Suppressor macrophage (primary cell): ENCODE data around the gene ATG13.

Experiments
- DNase-seq, 4 experiments: peaks; one replicate each; pipeline ENCODE4 v3.0.0-alpha.2; 2020 to 2022

The ATG13 gene

DNA sequence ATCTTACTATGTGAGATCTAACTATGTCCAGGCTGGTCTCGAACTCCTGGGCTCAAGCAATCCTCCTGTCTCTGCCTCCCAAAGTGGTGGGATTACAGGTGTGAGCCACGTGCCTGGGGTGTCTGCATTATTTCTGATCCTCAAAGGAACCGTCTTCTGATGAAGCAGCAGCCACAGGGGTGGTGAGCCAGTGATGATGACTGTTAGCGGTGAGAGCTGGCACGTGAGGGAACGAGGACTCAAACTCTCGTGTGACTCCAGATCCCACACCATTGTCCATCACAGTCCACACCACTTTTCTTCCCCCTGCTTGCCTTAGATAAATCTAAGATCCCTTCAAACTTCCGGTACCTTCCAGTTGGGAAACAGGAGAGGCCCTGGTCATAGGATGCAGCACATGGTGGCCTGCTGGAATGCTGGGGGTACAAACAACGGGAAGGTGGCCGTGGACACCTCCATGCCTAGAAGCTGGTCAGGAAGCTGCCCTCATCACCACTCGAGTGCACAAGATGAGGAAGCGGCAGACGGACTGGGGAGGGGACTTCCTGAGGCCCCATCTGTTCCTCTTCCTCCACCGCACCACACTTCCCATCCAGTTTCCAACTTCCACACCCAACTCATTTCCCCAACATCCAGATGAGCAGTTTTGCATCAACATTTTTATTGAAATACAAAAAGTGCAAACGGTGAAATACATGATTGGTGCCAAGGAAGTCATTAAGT, 59.2 kb downstream of the ATG13 start:
- DNase-seq, result peak; percentile 58 to 73 (median 70)

DNA sequence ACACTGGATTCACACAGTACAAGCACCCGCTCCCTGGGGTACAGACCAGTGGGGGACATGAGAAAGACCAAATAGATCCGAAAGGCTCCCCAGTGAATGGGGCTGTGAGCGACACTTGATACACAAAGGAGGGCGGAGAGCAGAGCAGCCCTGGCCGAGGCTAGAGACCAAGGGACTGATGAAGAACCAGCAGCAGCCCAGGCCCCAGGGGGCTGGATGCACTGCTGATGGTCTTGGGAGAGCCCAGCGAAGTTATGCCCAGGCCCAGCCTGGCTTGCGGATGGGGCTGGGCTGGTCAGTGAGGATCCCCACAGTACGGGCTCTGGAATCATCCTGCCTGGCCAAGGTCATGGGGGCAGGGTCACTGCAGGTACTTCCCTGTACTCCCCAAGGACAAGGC, 59.8 kb downstream of the ATG13 start:
- no peak for DNase-seq

DNA sequence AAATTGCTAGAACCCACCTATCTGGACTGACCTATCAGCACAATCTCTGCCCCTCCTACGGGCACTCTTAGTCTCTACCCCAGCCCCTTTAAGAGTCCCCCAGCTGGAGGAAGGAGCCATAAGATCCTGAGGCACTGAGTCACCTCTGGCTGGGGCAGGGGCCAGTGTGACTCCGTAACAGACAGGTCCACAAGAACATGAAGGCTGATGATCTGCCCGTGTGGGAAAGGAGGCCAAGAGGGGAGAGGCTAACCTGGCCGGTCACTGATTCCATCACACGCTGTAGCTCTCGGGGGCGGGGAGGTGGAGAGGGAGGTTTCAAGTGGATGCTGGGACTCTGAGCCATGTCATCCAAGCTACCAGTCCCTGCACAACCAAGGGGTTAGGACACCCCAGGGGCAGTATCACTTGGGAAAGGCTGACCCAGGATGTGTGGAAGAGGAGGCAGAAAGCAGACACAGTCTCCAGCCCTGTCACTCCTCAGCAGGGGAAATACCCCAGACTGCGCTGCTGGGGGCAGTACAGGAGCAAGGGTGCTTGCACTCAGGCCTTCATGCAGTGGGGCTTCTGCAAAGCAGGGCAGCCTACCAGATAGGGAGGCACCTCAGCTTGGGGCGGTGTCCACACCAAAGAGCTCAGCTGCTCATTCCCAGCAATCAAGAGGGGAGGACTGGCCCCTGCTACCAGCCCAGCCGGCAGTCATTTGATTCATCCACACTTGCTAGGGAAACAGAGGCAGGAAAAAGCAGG, 60.8 kb downstream of the ATG13 start:
- no peak for DNase-seq

DNA sequence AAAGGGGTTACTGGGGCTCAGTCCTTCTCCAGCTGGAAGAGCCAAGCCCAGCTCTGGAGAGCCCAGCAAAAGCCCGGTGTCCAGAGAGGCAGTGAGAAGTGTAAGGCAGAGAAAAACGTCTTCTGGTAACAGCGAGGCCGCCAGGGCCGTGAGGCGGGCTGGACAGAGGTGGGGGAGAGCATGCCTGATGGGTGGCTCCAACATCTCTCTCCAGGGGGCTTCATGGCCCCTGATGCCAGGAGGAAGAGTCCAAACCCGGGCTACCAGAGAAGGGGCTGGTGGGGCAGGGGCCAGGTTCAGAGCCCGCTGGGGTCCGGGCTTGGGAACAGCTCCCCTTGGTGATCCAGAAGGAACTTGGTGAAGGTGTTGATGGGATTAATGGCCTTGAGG, 61.4 kb downstream of the ATG13 start:
- no peak for DNase-seq

DNA sequence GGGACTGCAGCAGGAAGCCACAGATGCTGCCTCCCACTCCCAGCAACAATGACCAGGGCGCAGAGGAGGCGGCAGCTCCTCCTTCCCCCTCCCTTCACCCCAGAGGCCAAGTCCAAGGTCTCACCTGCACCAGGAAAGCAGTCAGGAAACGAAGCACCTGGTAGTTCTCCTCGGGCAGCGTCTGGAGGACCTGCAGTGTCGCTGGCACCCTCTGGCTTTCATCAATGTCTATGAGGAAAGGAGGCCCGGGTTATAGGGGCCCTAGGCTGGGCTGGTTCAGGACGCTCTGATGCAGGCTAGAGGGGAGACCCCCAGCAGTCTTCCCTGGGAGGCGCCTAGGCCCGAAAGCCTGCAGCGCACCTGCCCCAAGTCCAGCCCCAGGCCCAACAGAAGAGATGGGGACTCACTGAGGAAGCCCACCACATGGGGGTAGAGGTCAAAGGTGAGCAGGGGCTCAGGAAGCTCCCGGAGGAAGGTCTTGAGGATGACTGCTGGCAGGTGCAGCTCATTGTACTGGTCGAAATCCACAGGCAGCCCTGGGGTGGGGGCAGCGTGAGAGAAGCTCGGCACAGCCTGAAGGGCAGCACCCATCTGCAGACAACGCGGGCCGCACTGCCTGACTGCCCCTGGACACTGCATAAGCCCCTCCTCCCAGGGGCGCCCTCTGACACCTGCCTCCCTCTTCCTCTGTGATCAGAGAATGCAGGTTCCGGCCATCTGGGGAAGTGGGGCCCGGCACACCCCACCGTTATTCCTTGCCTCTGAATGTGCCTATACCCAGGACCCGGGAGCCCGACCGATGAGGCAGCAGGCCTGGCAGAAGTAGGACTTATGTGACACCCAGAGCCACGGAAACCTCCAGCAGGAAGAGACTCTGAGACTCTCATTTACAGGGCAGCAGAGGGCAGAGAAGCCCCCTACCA, 62.1 kb downstream of the ATG13 start:
- DNase-seq, result no peak

DNA sequence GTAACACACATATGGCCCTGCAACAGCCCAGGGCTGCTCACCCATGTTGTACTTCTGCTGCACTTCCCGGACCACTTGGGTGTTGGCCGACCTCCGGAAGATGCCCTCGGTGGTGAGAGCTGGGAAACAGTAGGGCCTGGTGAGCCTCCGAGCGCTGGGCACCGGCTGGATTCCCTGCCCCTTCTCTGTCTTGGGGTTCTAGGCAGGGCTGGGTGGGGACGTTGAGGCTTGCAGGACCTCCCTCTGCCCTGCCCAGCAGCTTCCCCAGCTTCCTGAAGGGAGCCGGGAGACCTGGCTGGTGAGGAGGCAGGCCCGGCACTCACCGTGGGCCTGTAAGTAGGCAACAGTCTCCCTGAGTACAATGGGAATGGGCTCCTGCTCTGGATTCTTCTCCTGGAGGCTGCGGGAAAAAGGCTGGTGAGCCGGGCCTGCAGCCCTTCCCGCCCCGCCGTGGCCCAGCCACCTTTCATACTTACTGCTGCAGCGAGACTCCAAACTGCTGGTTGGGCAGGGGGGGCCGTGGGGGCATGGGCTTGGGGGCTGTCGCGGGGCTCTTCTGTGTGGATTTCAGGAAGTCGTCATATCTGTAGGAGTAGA, 62.9 kb downstream of the ATG13 start:
- no peak for DNase-seq

DNA sequence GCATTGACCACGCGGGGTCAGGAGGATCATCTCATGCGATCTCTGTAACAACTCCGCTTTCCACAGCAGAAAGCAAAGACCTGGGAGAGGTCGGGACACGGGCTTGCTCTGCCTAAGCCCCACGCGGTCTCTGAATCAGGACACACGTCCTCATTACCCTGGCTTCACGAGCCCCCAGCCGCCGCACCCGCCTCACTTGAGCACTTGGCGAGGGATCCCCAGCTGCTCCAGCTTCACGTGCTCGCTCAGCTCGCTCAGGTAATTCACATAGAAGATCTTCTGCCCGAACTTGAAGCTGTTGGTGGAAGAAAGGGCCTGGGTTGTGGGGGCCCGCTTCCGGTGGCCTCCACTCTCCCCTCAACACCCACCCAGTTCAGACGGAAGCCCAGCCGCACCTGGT, 63.5 kb downstream of the ATG13 start:
- no peak for DNase-seq

DNA sequence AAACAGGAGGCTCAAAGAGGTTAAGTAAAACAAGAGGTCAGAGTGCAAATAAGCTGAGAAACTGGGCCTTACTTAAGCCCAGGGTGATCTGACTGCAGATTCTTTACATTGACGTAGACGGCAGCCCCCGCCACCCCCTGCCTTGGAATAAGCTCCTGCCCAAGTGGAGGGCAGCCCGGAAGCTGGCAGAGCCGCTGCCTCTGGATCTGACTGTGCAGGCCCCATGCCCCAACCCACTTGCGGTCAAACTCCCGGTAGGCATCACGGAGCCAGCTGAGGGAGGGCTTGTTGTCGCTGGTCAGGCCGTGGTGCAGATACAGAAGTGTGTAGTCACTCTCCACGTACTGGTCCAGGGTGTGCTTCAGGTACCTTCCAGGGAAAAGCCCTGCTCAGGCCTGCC, 64.5 kb downstream of the ATG13 start:
- no peak for DNase-seq

DNA sequence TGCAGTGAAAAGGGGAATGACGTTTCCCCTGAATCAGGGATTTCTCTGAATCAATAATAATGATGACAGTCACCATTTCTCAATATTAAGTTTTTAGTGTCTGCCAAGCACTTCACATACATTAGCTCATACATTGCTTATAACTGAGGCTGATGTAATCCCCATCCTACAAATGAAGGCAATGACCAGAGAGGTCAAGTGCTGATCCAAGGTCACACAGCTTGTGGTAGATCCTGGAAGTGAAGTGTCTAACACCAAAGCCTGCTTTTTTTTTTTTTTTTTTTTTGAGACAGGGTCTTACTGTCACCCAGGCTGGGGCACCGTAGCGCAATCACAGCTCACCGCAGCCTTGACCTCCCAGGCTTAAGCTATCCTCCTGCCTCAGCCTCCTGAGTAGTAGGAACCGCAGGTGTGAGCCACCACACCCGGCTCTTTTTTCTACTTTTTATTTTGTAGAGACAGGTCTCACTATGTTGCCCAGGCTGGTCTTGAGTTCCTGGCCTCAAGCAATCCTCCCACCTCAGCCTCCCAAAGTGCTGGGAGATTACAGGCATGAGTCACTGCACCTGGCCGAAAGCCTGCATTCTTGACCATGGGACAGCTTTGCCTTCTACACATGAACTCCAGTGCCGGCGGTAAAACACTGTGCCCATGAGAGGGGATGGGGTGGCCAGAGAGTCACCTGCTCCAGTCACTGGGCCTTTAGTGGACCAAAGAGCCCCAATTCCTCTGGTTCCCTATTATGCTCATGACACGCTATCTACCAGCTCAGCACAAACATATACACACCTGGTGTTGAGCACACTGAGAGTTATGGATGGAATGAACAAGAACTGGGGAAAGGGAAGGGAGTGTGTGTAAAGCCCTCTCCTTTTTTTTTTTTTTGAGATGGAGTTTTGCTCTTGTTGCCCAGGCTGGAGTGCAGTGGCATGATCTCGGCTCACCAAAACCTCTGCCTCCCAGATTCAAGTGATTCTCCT, 65.7 kb downstream of the ATG13 start:
- no peak for DNase-seq

DNA sequence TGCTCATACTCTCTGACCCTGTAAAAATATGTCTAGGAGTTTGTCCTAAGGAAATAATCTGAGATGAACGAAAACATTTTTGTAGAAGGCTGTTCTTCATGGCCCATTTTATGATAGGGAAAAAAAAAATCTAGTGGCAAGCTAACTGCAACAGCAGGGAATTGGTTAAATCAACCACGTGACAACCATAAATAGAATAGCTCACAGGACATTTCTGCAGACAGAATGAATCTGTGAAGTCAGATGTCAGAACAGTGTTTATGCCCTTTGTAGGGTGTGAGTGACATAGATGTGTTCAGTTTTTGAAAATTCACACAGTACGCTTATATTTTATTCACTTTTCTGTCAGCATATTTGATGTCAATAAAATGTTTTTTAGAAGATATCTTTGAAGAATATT, 67.0 kb downstream of the ATG13 start:
- peak in 2 of 4 experiments; percentile 25 to 47 for DNase-seq

DNA sequence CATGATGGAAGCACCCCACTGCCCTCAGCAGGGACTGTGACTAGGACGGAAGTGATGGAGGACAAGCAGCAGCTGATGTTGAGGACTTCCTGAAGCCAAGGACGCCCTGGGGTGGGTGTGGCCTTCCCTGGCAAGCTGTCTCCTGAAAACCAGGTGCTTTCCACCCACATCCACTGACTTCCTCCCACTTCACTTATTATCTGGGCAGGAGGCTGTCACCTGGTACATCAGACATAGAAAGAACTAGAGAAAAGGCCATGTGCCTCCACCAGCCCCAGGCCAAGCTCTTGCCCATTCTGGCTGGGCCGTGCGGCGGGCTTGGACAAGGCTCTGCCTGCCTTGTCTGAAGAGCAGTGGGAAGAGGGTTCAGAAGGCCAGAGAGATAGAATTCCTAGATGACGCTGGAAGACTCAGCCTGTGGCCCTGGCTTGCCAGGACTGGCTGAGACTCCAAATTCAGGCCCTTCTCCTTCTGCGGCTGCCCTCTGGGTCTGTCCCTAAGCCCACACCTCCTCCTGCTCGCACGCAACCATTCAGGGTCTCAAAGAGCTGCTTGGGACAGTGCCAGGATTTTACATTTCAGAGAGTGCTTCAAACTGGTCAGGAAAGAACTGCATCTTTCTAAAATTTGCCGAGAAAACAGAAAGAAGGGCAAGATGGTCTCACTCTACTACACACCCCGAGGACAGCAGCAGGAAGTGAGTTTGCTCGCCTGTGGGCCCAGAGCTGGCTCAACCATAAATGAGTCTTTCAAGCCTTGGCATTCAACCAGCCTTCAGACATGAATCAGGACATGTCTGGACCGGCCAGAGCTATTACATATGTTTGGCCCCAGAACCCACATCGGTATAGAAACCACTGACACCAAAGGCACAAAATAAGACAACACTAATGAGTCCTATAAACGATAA, 69.8 kb downstream of the ATG13 start:
- no peak for DNase-seq

DNA sequence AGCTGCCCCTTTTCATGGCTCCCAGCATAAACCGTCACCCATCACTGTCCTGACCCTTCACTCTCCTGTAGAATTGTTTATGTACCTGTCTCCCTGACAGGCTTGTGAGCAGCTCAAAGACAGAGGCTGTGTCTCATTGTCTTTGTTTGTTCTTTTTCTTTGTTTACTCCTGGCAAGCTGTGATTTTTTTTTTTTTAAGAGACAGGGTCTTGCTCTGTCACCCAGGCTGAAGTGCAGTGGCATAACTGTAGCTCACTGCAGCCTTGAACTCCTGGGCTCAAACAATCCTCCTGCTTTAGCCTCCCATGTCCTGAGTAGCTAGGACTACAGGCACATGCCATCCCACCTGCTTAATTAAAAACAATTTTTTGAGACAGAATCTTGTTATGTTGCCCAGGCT, 73.3 kb downstream of the ATG13 start:
- DNase-seq, result no peak

DNA sequence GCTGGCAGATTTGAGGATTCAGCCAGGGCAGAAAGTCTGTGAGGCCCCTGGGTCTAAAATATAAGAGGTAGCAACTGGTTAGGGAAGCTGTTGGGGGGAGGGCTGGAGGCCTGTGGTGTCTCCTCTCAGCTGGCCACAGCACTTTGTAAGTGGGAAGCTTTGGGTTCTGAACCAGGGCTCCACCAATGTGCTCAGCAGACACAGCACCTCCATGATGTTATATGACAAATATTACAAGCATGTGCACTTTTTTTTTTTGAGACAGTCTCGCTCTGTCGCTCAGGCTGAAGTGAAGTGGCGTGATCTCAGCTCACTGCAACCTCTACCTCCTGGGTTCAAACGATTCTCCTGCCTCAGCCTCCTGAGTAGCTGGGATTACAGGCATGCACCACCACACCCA, 75.1 kb downstream of the ATG13 start:
- DNase-seq, result no peak

DNA sequence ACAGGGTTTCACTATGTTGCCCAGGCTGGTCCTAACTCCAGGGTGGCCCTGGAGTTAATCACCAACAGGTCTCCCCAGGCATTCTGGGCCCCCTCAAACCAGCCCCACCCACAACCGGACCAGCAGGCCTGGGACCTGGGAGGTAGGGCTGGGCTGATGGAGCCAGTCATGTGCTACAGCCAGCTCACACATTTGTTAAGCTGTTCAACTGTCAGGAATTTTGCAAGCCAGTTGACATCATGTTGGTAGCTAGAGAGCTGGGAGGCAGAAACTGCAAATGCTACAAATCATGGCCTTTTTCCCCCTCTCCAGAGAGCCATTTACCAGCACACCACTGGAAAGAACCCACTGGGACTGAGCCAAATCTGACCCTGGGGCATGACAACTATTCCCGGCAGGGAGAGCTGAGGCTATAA, 76.3 kb downstream of the ATG13 start:
- DNase-seq, result no peak

DNA sequence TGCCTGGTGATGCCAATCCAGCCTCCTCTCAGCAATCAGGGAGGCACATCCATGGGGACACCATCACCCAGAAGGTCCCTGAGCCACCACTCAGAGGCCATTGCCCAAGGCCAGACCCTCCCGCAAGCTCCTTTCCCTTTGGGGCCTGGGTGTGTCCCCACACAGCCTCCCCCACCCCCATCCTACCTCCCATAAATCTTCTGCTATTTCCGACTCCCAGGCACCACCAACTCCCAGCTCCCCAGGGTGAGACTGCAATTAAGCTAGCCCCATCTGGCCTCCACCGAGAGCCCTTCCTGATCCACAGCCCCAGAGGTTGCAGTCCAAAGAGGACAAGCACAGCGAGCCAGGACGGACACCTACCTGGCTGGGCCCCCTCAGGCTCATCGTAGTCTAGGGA, 76.7 kb downstream of the ATG13 start:
- no peak for DNase-seq

DNA sequence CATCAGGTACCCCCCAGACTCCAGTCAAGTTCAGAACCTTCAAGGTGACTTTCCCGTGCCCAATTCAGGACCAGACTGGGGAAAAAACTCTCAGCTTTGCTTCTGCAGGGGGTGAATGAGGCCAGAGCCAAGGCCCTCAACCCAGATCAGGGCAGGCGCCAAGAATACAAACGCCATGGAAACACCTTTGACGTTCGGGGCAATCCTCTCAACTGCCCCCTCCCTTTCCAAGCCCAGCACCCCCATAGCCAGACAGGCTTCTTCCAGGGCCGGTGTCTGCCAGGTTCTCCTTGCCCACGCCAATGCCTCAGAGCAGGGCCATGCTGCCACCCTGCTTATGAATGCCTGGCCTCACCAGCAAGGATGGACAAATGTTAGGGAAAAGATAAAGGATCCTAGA, 77.3 kb downstream of the ATG13 start:
- DNase-seq, result no peak

DNA sequence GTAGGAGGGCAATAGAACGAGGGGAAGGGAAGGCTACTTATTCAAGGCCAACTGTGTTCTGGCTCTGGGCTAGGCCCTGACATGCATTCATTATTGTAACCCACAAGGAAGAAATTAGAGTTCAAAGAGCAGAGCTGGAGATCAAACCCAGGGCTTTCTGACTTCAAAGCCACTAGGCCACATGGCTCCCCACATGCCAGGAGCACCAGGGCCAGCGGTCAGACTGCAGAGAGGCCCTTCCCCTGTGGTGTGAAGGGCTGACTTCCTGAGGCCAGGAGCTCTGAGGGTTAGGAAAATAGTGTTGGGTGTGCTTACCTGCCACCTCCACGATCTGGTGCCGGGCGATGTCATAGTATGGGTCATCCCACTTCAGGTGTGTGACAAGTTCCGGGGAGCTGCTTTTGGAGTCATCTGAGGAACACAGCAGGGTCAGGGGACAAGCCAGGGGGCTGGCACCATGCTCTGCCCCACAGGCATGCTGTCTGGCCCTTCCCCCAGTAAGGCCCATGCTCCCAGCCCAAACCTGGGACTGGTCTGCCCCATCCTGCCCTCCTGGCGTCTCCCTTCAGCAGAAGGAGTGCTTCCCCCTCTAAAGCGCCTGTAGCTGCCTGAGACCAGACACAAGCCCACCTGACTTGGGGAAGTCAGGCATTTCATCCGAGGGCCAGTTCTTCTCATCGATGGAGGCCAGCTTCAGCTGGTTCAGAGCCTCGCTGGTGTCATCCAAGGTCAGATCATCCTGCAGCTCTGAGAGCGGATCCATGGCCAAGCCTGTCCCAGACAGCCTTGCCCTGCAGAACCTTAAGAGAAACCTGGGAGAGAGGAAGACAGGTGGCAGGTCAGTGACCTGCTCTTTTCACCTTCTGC, 78.2 kb downstream of the ATG13 start:
- DNase-seq, result no peak

DNA sequence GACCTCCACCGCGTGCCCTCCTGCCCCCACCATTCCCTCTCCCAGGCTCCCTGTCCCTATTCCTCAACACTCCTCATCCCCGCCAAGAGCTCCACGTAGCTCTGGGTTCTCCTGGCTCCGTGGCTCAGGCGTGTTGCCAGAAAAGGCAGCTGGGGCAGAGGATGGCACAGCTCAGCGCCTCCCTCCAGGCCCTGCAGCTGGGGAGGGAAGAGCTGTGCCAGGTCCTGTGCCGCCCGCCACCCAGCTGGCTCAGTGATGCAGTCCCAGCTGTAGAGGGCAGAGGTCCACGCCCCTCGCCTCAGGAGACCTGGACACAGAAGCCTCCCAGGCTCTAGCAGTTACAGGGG, 78.8 kb downstream of the ATG13 start:
- no peak for DNase-seq

DNA sequence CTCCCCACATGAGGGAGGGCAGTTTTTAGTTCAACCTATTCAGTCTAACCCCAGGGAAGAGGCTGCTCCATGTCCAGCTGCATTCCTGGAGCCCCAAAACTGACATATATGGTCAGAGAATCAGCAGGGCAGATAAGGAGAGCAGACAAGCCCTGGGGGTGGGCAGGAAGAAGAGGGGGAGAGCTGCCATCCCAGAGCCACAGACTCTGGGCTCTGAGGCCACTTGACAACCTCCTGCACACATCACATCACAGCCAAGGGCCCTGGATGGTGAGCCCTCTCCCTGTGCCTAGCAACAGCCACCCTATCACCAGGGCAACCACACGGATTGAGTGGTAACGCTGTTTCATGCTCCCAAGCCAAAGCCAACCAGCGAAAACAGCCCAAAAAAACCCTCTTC, 80.0 kb downstream of the ATG13 start:
- no peak for DNase-seq

DNA sequence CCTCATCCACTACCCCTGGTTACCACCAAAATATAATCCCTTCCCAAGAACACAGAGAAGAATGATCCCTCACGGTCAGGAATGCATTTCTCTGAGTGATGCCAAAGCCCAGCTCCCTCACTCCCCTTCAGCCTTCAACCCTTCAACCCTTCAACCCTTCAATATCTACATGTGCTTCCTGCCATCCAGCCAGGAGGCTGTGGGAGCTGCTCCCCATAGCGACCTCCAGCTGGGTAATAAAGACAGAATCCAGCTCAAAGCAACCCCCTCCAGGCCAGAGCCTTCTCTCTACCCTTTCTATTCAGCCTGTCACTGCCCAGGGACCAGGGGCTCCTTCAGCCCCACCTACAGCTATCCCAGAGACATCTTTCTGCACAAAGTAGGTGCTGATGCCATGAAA, 80.4 kb downstream of the ATG13 start:
- no peak for DNase-seq
